ENCODE data around the gene RNF10. TPM values are rescaled to one million over a fixed set of nuclear protein-coding genes. Genes with fewer than 3 reads are reported as not detected.
"Not testable (repeated sequence)": the region's sequence is repeated elsewhere in the genome, so short reads cannot be mapped to it uniquely, and the experiment has no call there.

RNF10 gene
- total RNA-seq, 2 experiments from 2014 or later: 159 to 166 TPM

DNA sequence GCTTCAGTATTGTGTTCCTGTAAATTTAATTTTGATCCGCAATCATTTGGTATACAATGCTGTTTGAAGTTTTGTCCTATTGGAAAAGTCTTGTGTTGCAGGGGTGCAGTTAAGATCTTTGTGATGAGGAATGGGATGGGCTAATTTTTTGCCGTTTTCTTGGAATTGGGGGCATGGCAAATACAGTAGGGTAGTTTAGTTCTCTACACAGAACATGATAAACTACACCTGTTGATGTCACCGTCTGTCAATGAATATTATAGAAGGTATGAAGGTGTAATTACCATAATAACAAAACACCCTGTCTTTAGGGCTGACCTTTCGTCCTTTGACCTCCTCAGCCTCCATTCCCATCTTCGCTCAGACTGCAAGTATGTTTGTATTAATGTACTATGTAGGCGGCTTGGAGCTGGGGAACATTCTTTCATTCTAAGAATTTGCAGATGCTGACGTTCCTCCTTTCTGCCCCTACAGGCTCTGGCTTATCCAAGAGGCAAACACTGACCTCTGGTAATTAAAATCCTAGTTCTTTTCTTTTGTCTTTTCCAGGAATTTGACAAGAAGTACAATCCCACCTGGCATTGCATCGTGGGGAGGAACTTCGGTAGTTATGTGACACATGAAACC, 36.5 kb upstream of the RNF10 start:
- Mint-ChIP-seq H3K4me1 (ENCODE audit: low read depth) (peaks cover 21% of the 10 kb centered on the region), H3K27me3 (ENCODE audit: low read depth) (no peaks in the 10 kb centered on the region), H3K4me3 (peak overlapping the region; percentile 84), H3K36me3 (ENCODE audit: low read depth) (peaks cover 11% of the 10 kb centered on the region), H3K27ac (peak overlapping the region; percentile 77), H3K9me3 (no peaks in the 10 kb centered on the region)
- CTCF ChIA-PET: interaction anchor here (0.6 to 2.2 kb wide), 6 partner anchors 14 to 288 kb away, joined by 3 to 11 read pairs (median 3); partner anchors contain the start of genes COQ5 and SRSF9
- intact Hi-C loops (cut with micrococcal nuclease): loop anchor here (2.0 kb wide), 3 partner anchors 51 to 189 kb away; partner anchors contain the start of genes GATC, MLEC, POP5 and TRIAP1
- DNase-seq: no peak

DNA sequence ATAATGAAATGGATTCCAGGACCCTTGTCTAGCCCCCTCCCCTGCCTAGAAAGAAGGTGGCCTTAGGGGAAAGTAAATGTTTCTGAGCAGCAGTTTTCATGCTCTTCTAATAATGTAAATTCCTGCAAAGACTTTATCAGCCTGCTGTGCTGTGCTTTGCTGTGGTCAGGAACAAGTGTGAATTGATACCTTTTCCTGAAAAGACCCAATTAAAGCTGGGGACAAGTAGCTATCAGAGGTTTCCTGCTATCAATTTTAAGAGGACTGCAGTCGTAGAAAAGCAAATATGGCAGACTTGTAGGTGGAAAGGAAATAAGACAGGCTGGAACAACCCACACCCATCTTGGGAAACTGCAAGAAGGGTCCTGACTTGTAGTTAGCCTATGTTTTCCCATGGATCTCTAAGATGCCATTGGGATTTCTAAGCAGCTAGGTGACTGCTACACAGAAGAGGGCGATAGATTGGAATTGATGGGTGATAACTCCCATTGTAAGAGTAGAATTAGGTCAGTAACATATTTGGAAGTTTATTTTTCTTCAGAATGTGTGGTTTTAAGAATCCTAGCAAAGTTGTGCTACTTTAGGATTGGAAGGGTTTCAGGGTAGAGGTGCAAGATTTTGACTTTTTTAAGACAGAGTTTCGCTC, 35.2 kb upstream of the RNF10 start:
- Mint-ChIP-seq H3K27ac (no peak overlapping the region), H3K9me3 (no peaks in the 10 kb centered on the region), H3K4me1 (ENCODE audit: low read depth) (peaks cover 21% of the 10 kb centered on the region), H3K4me3 (no peak overlapping the region), H3K27me3 (ENCODE audit: low read depth) (no peaks in the 10 kb centered on the region), H3K36me3 (ENCODE audit: low read depth) (peaks cover 18% of the 10 kb centered on the region)
- CTCF ChIA-PET: interaction anchor here (0.6 to 1.0 kb wide), 2 partner anchors 172 to 655 kb away, joined by 3 to 4 read pairs; partner anchors contain the start of gene PLA2G1B
- intact Hi-C loops (cut with micrococcal nuclease): no loop called here
- no peak for DNase-seq

DNA sequence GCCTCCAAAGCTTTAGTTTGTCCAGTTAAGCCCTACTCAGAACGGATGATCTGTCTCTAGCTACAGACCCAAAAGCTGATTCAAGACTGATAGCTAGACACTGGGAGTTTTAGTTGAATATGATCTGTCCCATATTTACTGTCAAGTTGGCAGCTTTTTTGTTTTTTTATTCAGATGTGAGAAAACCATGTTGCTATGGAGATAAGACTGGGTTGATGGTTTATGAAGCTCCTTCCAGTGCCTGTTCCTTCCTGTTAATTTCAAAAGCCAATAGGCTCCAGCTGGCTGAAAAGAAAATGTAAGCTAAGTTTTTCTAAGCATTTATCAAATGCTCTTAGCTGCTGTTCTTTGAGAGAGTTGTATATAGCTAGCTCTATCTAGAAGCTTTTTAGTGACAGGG, 33.6 kb upstream of the RNF10 start:
- H3K4me3 Mint-ChIP-seq: no peak overlapping the region
- H3K36me3 Mint-ChIP-seq (ENCODE audit: low read depth): peaks cover 21% of the 10 kb centered on the region
- H3K27ac Mint-ChIP-seq: no peak overlapping the region

DNA sequence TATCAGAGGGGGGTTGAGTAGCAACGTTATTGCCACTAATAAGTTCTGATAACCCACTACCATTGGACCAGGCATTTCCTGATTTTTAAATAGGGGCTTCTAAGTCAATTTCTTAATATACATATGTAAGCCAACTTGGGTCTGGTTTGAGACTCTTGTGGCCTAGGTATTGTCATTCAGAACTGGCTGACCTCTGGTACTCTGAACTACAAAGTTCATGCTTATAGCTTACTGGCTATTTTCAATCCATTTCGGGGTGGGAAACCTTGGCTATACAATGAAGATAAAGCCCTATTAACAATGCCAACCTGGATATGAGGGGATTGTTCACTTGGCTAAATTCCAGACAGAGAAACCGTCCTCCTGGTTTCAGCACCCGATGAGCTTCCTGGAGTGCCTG, 29.6 kb upstream of the RNF10 start:
- Mint-ChIP-seq H3K27ac (no peak overlapping the region), H3K4me3 (no peak overlapping the region), H3K9me3 (no peaks in the 10 kb centered on the region), H3K36me3 (ENCODE audit: low read depth) (peaks cover 20% of the 10 kb centered on the region), H3K4me1 (ENCODE audit: low read depth) (no peaks in the 10 kb centered on the region), H3K27me3 (ENCODE audit: low read depth) (no peaks in the 10 kb centered on the region)
- no peak for DNase-seq
- intact Hi-C loops (cut with micrococcal nuclease): no loop called here
- CTCF ChIA-PET: interaction anchor here (0.6 to 1.2 kb wide), 3 partner anchors 52 to 1017 kb away, joined by 3 to 4 read pairs (median 3); no protein-coding TSS in a partner anchor

More for the DNA sequence above, 33.6 kb upstream of the RNF10 start:
- Mint-ChIP-seq H3K9me3 (no peaks in the 10 kb centered on the region), H3K27me3 (ENCODE audit: low read depth) (no peaks in the 10 kb centered on the region), H3K4me1 (ENCODE audit: low read depth) (peaks cover 15% of the 10 kb centered on the region)
- intact Hi-C loops (cut with micrococcal nuclease): no loop called here
- CTCF ChIA-PET: no interaction called here
- DNase-seq: no peak

DNA sequence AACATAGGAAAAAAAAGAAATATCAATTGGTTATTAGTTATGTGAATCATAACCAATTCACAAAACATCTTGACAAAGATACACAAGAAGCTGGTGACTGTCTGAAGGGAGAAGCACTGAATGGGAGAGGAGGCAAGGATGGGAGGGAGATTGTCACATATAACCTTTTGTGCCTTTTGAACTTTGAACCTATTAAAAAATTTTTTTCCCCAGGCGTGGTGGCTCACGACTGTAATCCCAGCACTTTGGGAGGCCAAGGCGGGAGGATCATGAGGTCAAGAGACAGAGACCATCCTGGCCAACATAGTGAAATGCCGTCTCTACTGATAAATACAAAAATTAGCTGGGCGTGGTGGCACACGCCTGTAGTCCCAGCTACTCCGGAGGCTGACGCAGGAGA, 25.6 kb upstream of the RNF10 start:
- CTCF ChIA-PET: interaction anchor here (0.7 to 1.1 kb wide), 3 partner anchors 11 to 64 kb away, joined by 3 to 4 read pairs (median 4); no protein-coding TSS in a partner anchor
- Mint-ChIP-seq H3K36me3 (ENCODE audit: low read depth) (peaks cover 20% of the 10 kb centered on the region), H3K4me1 (ENCODE audit: low read depth) (no peaks in the 10 kb centered on the region), H3K27ac (no peak overlapping the region), H3K4me3 (no peak overlapping the region), H3K9me3 (no peaks in the 10 kb centered on the region), H3K27me3 (ENCODE audit: low read depth) (no peaks in the 10 kb centered on the region)
- intact Hi-C loops (cut with micrococcal nuclease): no loop called here
- no peak for DNase-seq

DNA sequence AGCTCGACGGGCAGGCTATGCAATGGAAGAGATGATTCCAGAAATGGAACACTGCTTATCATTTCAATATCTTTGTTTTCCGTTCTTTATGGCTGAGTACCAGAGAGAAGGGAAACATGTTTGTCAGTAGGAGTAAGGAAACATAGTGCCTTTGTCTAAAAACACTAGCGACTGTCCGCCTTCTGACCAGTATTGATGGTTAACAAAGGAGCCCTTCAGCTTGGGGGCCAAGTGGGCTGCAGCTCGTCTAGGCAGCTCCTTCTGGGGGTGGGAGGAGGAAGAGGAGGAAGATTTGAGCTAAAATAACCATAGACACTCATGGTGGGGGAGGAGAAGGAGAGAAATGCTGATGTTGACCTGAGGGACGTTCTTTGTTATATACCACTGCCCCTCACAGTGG, 20.2 kb upstream of the RNF10 start:
- Mint-ChIP-seq H3K4me1 (ENCODE audit: low read depth) (no peaks in the 10 kb centered on the region), H3K27ac (no peak overlapping the region), H3K27me3 (ENCODE audit: low read depth) (no peaks in the 10 kb centered on the region), H3K4me3 (no peak overlapping the region), H3K9me3 (no peaks in the 10 kb centered on the region), H3K36me3 (ENCODE audit: low read depth) (peaks cover 15% of the 10 kb centered on the region)
- intact Hi-C loops (cut with micrococcal nuclease): no loop called here
- CTCF ChIA-PET: no interaction called here
- DNase-seq: no peak

DNA sequence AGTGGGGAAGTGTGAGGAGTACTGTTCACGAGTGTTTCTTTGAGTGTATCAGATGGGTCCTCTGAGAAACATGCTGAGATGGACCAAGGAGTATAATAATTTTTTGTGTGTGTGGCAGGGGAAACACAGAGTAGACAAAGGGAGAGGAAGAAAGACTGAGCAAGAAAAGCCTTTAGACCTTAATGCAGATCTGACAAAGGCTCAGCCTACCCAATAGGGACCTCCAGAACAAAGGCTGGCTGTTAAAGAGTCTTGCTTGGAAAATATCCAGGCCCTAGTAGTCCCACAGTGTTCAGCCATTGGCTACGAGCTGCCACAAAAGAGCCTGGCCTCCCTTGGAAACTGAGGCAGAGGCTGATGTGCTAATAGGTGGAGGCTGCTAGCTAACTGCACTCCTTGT, 18.7 kb upstream of the RNF10 start:
- Mint-ChIP-seq H3K4me1 (ENCODE audit: low read depth) (no peaks in the 10 kb centered on the region), H3K4me3 (no peak overlapping the region), H3K9me3 (no peaks in the 10 kb centered on the region), H3K27me3 (ENCODE audit: low read depth) (no peaks in the 10 kb centered on the region), H3K36me3 (ENCODE audit: low read depth) (peaks cover 11% of the 10 kb centered on the region), H3K27ac (no peak overlapping the region)
- CTCF ChIA-PET: interaction anchor here (0.6 kb wide), 1 partner anchor 842 kb away, joined by 5 read pairs; no protein-coding TSS in a partner anchor
- no peak for DNase-seq
- intact Hi-C loops (cut with micrococcal nuclease): no loop called here

DNA sequence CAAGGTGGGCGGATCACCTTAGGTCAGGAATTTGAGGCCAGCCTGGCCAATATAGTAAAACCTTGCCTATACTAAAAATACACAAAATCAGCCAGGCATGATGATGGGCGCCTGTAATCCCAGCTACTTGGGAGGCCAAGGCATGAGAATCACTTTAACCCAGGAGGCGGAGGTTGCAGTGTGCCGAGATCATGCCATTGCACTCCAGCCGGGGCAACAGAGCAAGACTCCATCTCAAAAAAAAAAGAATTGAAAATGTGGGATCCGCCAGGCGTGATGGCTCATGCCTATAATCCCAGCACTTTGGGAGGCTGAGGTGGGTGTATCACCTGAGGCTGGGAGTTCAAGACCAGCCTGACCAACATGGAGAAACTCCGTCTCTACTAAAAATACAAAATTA, 14.8 kb upstream of the RNF10 start:
- H3K4me1 Mint-ChIP-seq (ENCODE audit: low read depth); H3K36me3 Mint-ChIP-seq (ENCODE audit: low read depth); H3K4me3 Mint-ChIP-seq; H3K9me3 Mint-ChIP-seq; H3K27ac Mint-ChIP-seq; intact Hi-C loops (cut with micrococcal nuclease); H3K27me3 Mint-ChIP-seq (ENCODE audit: low read depth); DNase-seq: not testable (repeated sequence)
- CTCF ChIA-PET: interaction anchor here (0.6 to 1.2 kb wide), 2 partner anchors 11 to 16 kb away, joined by 3 to 4 read pairs; no protein-coding TSS in a partner anchor

DNA sequence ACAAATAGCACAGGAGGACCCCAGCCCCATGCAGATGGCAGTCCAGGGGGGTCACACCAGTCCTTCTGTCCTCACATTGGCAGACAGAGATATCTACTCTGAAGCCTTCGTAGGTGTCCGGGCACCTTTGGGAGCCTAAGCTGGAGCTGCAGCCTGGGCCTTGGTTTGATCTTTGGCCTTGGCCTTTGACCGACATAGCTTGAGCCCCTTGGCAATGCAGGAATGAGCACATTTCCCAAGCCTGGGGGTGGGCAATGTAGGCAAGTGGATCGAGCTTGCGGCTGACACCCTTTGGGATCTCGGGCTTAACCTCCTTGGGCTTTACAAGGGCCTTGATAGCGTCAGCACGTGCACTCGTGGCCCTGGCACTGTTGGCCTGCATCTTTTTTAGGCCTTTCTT, 11.6 kb upstream of the RNF10 start:
- Mint-ChIP-seq H3K27ac (no peak overlapping the region), H3K4me1 (ENCODE audit: low read depth) (peaks cover 3% of the 10 kb centered on the region), H3K27me3 (ENCODE audit: low read depth) (no peaks in the 10 kb centered on the region), H3K36me3 (ENCODE audit: low read depth) (peaks cover 4% of the 10 kb centered on the region), H3K9me3 (no peaks in the 10 kb centered on the region), H3K4me3 (no peak overlapping the region)
- DNase-seq: no peak
- intact Hi-C loops (cut with micrococcal nuclease): no loop called here
- CTCF ChIA-PET: interaction anchor here (0.7 kb wide), 2 partner anchors 34 to 918 kb away, joined by 3 to 4 read pairs; no protein-coding TSS in a partner anchor

DNA sequence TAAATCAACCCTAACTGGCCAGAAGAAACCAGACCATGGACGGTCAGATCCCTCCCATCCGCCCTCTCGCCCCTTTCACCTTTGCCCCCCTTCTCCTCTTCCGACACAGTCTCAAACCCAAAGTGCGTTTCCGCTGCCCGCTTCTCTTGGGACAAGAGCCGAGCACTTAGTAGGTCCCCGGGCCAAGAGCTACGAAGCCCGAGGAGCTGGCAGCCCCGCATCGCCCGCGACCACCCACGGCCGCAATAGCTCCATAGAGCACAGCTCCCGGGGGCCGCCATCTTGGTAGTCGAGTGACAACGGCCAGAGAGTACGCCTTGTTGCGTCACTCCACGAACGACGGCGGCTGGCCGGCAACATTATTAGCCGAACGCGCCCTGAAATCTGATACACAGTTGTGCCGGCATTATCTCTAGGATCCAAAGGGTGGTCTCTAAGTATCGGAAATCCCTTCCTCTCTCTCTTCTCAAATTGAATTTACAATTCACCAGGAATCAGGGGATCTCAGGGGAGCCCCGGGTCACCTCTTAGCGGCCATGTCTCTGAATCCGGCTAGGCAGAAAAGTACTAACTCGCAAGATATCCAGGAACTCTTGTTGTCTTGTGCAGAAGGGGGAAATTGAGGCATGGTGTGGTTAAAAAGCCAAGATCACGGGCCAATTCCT, 5.2 kb upstream of the RNF10 start, which contains the start of gene COQ5:
Gene COQ5, minus strand, starts transcription at position 298 of the 665 bp plus-strand sequence. Its CDS starts 17 bp downstream, at position 281.
- intact Hi-C loops (cut with micrococcal nuclease): no loop called here
- DNase-seq: peak; percentile 93
- CTCF ChIA-PET: interaction anchor here (0.6 to 1.3 kb wide), 6 partner anchors 9 to 505 kb away, joined by 3 to 5 read pairs (median 3); no protein-coding TSS in a partner anchor

DNA sequence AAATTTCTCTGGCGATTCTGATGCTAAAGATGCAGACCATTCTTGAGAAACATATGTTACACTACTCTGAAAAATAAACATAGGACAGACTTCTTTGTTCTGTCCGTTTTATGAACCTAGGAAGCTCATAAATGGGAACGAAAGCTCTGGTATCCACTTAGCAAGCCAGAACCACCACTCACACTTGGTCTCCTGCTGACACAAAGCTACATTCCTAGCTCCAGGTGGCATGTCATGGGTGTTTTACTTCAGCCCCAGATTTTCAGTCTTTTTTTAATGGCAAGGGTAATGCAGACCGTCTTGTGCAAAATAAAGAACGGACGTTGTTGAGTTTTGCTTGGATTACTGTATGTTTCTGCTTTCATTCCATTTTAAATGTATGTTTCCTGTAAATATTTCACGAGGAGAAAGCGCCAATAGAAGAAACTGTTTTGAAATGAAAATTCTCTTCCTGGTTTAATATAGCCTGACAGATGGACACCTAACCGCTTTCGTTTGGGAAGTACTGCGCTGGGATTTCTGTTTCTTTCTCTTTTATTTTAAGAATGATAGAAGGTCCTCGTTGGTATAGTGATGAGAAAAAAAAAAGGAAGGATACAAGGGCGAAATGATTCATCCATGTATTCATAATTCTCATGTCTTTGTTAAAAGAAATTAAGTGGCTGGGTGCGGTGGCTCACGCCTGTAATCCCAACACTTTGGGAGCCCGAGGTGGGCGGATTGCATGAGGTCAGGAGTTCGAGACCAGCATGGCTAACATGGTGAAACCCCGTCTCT, 4.3 kb upstream of the RNF10 start:
- intact Hi-C loops (cut with micrococcal nuclease): loop anchor here (5.0 to 10.0 kb wide), 3 partner anchors 325 to 515 kb away; partner anchors contain the start of genes OASL and RPLP0
- CTCF ChIA-PET: interaction anchor here (0.6 to 1.5 kb wide), 4 partner anchors 8 to 504 kb away, joined by 3 to 5 read pairs (median 4); no protein-coding TSS in a partner anchor
- Mint-ChIP-seq H3K4me1 (ENCODE audit: low read depth) (peaks cover 23% of the 10 kb centered on the region), H3K27ac (peak overlapping the region; percentile 99), H3K4me3 (peak overlapping the region; percentile 100), H3K27me3 (ENCODE audit: low read depth) (no peaks in the 10 kb centered on the region), H3K36me3 (ENCODE audit: low read depth) (peaks cover 2% of the 10 kb centered on the region), H3K9me3 (no peaks in the 10 kb centered on the region)
- DNase-seq: peak; percentile 27

More for the DNA sequence above, 5.2 kb upstream of the RNF10 start, which contains the start of gene COQ5:
- peaks cover 2% of the 10 kb centered on the region for H3K36me3 Mint-ChIP-seq (ENCODE audit: low read depth)
- H3K4me1 Mint-ChIP-seq (ENCODE audit: low read depth): peaks cover 22% of the 10 kb centered on the region
- H3K4me3 Mint-ChIP-seq: peak within 1 kb of the TSS; percentile 100
- H3K9me3 Mint-ChIP-seq: no peaks in the 10 kb centered on the region
- peak within 1 kb of the TSS; percentile 99 for H3K27ac Mint-ChIP-seq
- no peaks in the 10 kb centered on the region for H3K27me3 Mint-ChIP-seq (ENCODE audit: low read depth)
